H9 (cell line): Measurements from ENCODE around the gene NEB. TPM values are rescaled to one million over a fixed set of nuclear protein-coding genes. Genes with fewer than 3 reads are reported as not detected.

Source experiments
- DNase-seq: peaks from one replicate; pipeline ENCODE4 v3.0.0-alpha.2; 2017
- H2AFZ ChIP-seq: one replicate; pipeline ENCODE4 v1.6.1; 2013; ENCODE audit warnings: mild to moderate bottlenecking, low read length, control low read depth, moderate library complexity
- H2AK5ac ChIP-seq: 2 replicates; pipeline ENCODE4 v1.6.1; 2013; ENCODE audit warnings: low read length, control low read depth, mixed read lengths; ENCODE audit not compliant: insufficient read length
- H2BK120ac ChIP-seq: one replicate; pipeline ENCODE4 v1.6.1; 2013; ENCODE audit warnings: low read depth, mild to moderate bottlenecking, low read length, control low read depth, inconsistent platforms; ENCODE audit not compliant: poor library complexity, severe bottlenecking
- H2BK12ac ChIP-seq: 2 replicates; pipeline ENCODE4 v1.6.1; 2013; ENCODE audit warnings: low read length, control low read depth, mixed read lengths, low read depth; ENCODE audit not compliant: insufficient read length
- H2BK15ac ChIP-seq: 2 replicates; pipeline ENCODE4 v1.6.1; 2013; ENCODE audit warnings: low read depth, low read length, control low read depth
- H2BK20ac ChIP-seq: one replicate; pipeline ENCODE4 v1.6.1; 2013; ENCODE audit warnings: low read depth, mild to moderate bottlenecking, low read length, control low read depth, inconsistent platforms; ENCODE audit not compliant: poor library complexity, severe bottlenecking
- H2BK5ac ChIP-seq: 2 replicates; pipeline ENCODE4 v1.6.1; 2013; ENCODE audit warnings: low read length, control low read depth, mixed read lengths; ENCODE audit not compliant: insufficient read length
- H3K14ac ChIP-seq: 2 replicates; pipeline ENCODE4 v1.6.1; 2013; ENCODE audit warnings: low read length, control low read depth; ENCODE audit not compliant: insufficient read depth
- H3K18ac ChIP-seq: 2 replicates; pipeline ENCODE4 v1.6.1; 2013; ENCODE audit warnings: low read depth, mild to moderate bottlenecking, mixed read lengths, low read length, control low read depth; ENCODE audit not compliant: insufficient read length
- H3K23ac ChIP-seq: 2 replicates; pipeline ENCODE4 v1.6.1; 2013; ENCODE audit warnings: low read length, control low read depth, mixed read lengths, low read depth; ENCODE audit not compliant: insufficient read length
- H3K23me2 ChIP-seq: 2 replicates; pipeline ENCODE4 v1.6.1; 2013; ENCODE audit warnings: low read depth, mild to moderate bottlenecking, mixed read lengths, low read length, control low read depth; ENCODE audit not compliant: insufficient read length, poor library complexity, severe bottlenecking
- H3K27ac ChIP-seq: 2 replicates; pipeline ENCODE4 v1.5.1; 2013; ENCODE audit warnings: low read length, control low read depth, mixed read lengths, low read depth; ENCODE audit not compliant: insufficient read length
- H3K27me3 ChIP-seq: 2 replicates; pipeline ENCODE4 v1.6.1; 2013; ENCODE audit warnings: low read length, control low read depth, inconsistent platforms; ENCODE audit not compliant: insufficient read depth
- H3K4ac ChIP-seq: 2 replicates; pipeline ENCODE4 v1.6.1; 2013; ENCODE audit warnings: low read depth, mild to moderate bottlenecking, control low read depth, inconsistent platforms, low read length, moderate library complexity
- H3K4me1 ChIP-seq: 2 replicates; pipeline ENCODE4 v1.6.1; 2013; ENCODE audit warnings: low read length, control low read depth, inconsistent platforms; ENCODE audit not compliant: insufficient read depth
- H3K4me2 ChIP-seq: 2 replicates; pipeline ENCODE4 v1.6.1; 2013; ENCODE audit warnings: low read length, control low read depth, mixed read lengths; ENCODE audit not compliant: insufficient read length, insufficient read depth
- H3K56ac ChIP-seq: 2 replicates; pipeline ENCODE4 v1.6.1; 2013; ENCODE audit warnings: low read depth, mild to moderate bottlenecking, mixed read lengths, low read length, control low read depth; ENCODE audit not compliant: insufficient read length
- H3K79me1 ChIP-seq: 2 replicates; pipeline ENCODE4 v1.6.1; 2013; ENCODE audit warnings: low read depth, mild to moderate bottlenecking, moderate library complexity, low read length, control low read depth, inconsistent platforms; ENCODE audit not compliant: insufficient read depth, poor library complexity, severe bottlenecking
- H3K79me2 ChIP-seq: 2 replicates; pipeline ENCODE4 v1.6.1; 2013; ENCODE audit warnings: low read length, control low read depth, inconsistent platforms; ENCODE audit not compliant: insufficient read depth
- H3K9ac ChIP-seq: 2 replicates; pipeline ENCODE4 v1.6.1; 2013; ENCODE audit warnings: low read length, control low read depth, mixed read lengths; ENCODE audit not compliant: insufficient read length; ENCODE audit errors: extremely low read depth
- H3K9me3 ChIP-seq: one replicate; pipeline ENCODE4 v1.6.1; 2013; ENCODE audit warnings: low read depth, low read length, inconsistent platforms; ENCODE audit not compliant: control insufficient read depth
- H3T11ph ChIP-seq: one replicate; pipeline ENCODE4 v1.6.1; 2013; ENCODE audit warnings: mild to moderate bottlenecking, low read length, control low read depth, inconsistent platforms
- H4K20me1 ChIP-seq: one replicate; pipeline ENCODE4 v1.6.1; 2013; ENCODE audit not compliant: control insufficient read depth, insufficient read length, insufficient read depth
- H4K5ac ChIP-seq: 2 replicates; pipeline ENCODE4 v1.6.1; 2013; ENCODE audit warnings: low read depth, mild to moderate bottlenecking, mixed read lengths, low read length, control low read depth; ENCODE audit not compliant: insufficient read length
- H4K8ac ChIP-seq: replicated peaks from 2 replicates; pipeline ENCODE4 v1.6.1; 2013; ENCODE audit warnings: low read length, control low read depth, mixed read lengths, low read depth; ENCODE audit not compliant: insufficient read length
- H4K91ac ChIP-seq: 2 replicates; pipeline ENCODE4 v1.6.1; 2013; ENCODE audit warnings: low read depth, mild to moderate bottlenecking, moderate library complexity, mixed read lengths, low read length, control low read depth; ENCODE audit not compliant: insufficient read length
- H3K27ac Mint-ChIP-seq, 3 experiments: 2 replicates in 2 of 3; 3 replicates in 1 of 3; pipeline ENCODE4 v1.8.0; 2020 to 2021; ENCODE audit warnings: mixed read lengths in 3 of 3, mild to moderate bottlenecking in 1 of 3, moderate library complexity in 1 of 3
- H3K27me3 Mint-ChIP-seq: 2 replicates; pipeline ENCODE4 v1.8.0; 2021; ENCODE audit warnings: low read depth, mild to moderate bottlenecking, moderate library complexity, mixed read lengths
- H3K36me3 Mint-ChIP-seq, 3 experiments: 2 replicates in 2 of 3; 3 replicates in 1 of 3; pipeline ENCODE4 v1.8.0; 2020 to 2021; ENCODE audit warnings: low read depth in 3 of 3, mixed read lengths in 3 of 3; ENCODE audit not compliant: insufficient read depth in 1 of 3
- H3K4me1 Mint-ChIP-seq, 2 experiments: 2 replicates each; pipeline ENCODE4 v1.8.0; 2020; ENCODE audit warnings: mixed read lengths in 2 of 2
- H3K4me3 Mint-ChIP-seq, 2 experiments: 2 replicates in 1 of 2; 3 replicates in 1 of 2; pipeline ENCODE4 v1.8.0; 2020 to 2021; ENCODE audit warnings: mild to moderate bottlenecking in 2 of 2, mixed read lengths in 2 of 2, moderate library complexity in 1 of 2
- H3K9me3 Mint-ChIP-seq, 2 experiments: 2 replicates in 1 of 2; 3 replicates in 1 of 2; pipeline ENCODE4 v1.8.0; 2020; ENCODE audit warnings: mild to moderate bottlenecking in 2 of 2, mixed read lengths in 2 of 2, moderate library complexity in 1 of 2
- CTCF ChIP-seq: fragments of 200-600 bp; sonication (generic); conservative IDR thresholded peaks from 3 replicates; pipeline ENCODE4 v1.8.0; 2021; ENCODE audit warnings: antibody characterized with exemption, mild to moderate bottlenecking
- WGBS: extraction: QIAGEN DNeasy Blood & Tissue Kit; methylation state at CpG from one replicate; pipeline ENCODE4 v1.1.7; 2013; ENCODE audit warnings: missing lambda C conversion rate, low lambda C conversion rate, mixed read lengths; ENCODE audit not compliant: insufficient read length; ENCODE audit errors: extremely low coverage; 5-methylcytosine and 5-hydroxymethylcytosine counted together
- total RNA-seq: library from RNA; stranded (reverse); gene quantifications from 2 replicates; pipeline ENCODE4 v1.2.1, GENCODE V29; 2021

Gene NEB
- total RNA-seq, 1 experiment from 2014 or later, result 0.98 TPM

GRCh38 chr2:151678849-151679248 lies 55.4 kb downstream of the NEB start:
- Histone ChIP-seq H2BK12ac (no peak overlapping the region), H3K27ac (no peak overlapping the region), H2BK5ac (no peak overlapping the region), H3K4me1 (no peaks in the 10 kb centered on the region), H2BK120ac (no peak overlapping the region), H2AK5ac (no peak overlapping the region), H3K18ac (no peak overlapping the region), H2BK15ac (no peak overlapping the region), H3K14ac (no peak overlapping the region), H3K27me3 (no peaks in the 10 kb centered on the region), H3K9ac (no peak overlapping the region), H4K20me1 (no peaks in the 10 kb centered on the region), H4K8ac (no peak overlapping the region), H3K23ac (no peak overlapping the region), H3K9me3 (no peaks in the 10 kb centered on the region), H2BK20ac (no peak overlapping the region), H3K79me1 (no peaks in the 10 kb centered on the region), H2AFZ (no peak overlapping the region), H3T11ph (no peak overlapping the region), H3K56ac (no peak overlapping the region), H3K4me2 (no peak overlapping the region), H3K4ac (no peak overlapping the region), H3K79me2 (no peaks in the 10 kb centered on the region), H4K91ac (no peak overlapping the region), H3K23me2 (no peaks in the 10 kb centered on the region), H4K5ac (no peak overlapping the region)
- no peaks in the 10 kb centered on the region for H3K36me3 Mint-ChIP-seq
- H3K27ac Mint-ChIP-seq, result peak overlapping the region in 2 of 3 experiments; percentile 16 to 25; a peak in 2 of 7 replicates
- no peak for TF ChIP-seq CTCF
- peaks cover 18 to 24% of the 10 kb centered on the region in 2 experiments for H3K4me1 Mint-ChIP-seq
- WGBS, result no CpG with 5 or more reads among the region's 6 CpGs
- H3K27me3 Mint-ChIP-seq, result no peaks in the 10 kb centered on the region
- no peaks in the 10 kb centered on the region for H3K9me3 Mint-ChIP-seq
- no peak overlapping the region for H3K4me3 Mint-ChIP-seq
- DNase-seq, result no peak
